Stimulated activated effector memory CD8-positive, alpha-beta T cell treated with anti-CD3 and anti-CD28 coated beads, Interleukin-12 subunit alpha, Interleukin-12 subunit beta, amount 100 ng/mL, for 72 hours (primary cell): ENCODE measurements around the gene TOMM7.

Experiments
- ATAC-seq: fragments of 150-1000 bp; cut with Tn5 transposase; 2 replicates; pipeline ENCODE4 v1.10.0; 2021
- DNase-seq, 2 donors: peaks; one replicate each; pipeline ENCODE4 v3.0.0; 2021 to 2022; ENCODE audit warnings: low spot score in 2 of 2
- H3K27ac Mint-ChIP-seq: one replicate; pipeline ENCODE4 v1.8.0; 2022; ENCODE audit warnings: mild to moderate bottlenecking, mixed read lengths
- H3K36me3 Mint-ChIP-seq: one replicate; pipeline ENCODE4 v1.8.0; 2022; ENCODE audit warnings: mild to moderate bottlenecking, mixed read lengths
- H3K4me1 Mint-ChIP-seq: one replicate; pipeline ENCODE4 v1.8.0; 2022; ENCODE audit warnings: mixed read lengths
- H3K4me3 Mint-ChIP-seq: one replicate; pipeline ENCODE4 v1.8.0; 2022; ENCODE audit warnings: mild to moderate bottlenecking, mixed read lengths
- H3K9me3 Mint-ChIP-seq: one replicate; pipeline ENCODE4 v1.8.0; 2022; ENCODE audit warnings: mixed read lengths

Gene TOMM7

GRCh38 chr7:22822486-22823141, at the start of gene TOMM7:
TOMM7 (minus strand) TSS chr7:22822849; CDS start chr7:22822779, 70 bp downstream.
- peaks cover 25% of the 10 kb centered on the region for H3K36me3 Mint-ChIP-seq
- ATAC-seq (peak; percentile 95), DNase-seq (peak; percentile 67 to 87)
- H3K4me1 Mint-ChIP-seq = peaks cover 17% of the 10 kb centered on the region
- no peaks in the 10 kb centered on the region for H3K9me3 Mint-ChIP-seq
- peak within 1 kb of the TSS; percentile 98 for H3K4me3 Mint-ChIP-seq
- peak within 1 kb of the TSS; percentile 98 for H3K27ac Mint-ChIP-seq

- H3K4me3 Mint-ChIP-seq = no peak overlapping the region
- H3K4me1 Mint-ChIP-seq = peaks cover 6% of the 10 kb centered on the region
- ATAC-seq (peak; percentile 80), DNase-seq (no peak)
- H3K9me3 Mint-ChIP-seq = no peaks in the 10 kb centered on the region
- H3K27ac Mint-ChIP-seq = no peak overlapping the region
- no peaks in the 10 kb centered on the region for H3K36me3 Mint-ChIP-seq
Measured at GRCh38 chr7:22872096-22872807, 49.6 kb upstream of the TOMM7 start.

- peaks cover 6% of the 10 kb centered on the region for H3K4me1 Mint-ChIP-seq
- no peaks in the 10 kb centered on the region for H3K36me3 Mint-ChIP-seq
- no peak for ATAC-seq
- no peak for DNase-seq
- H3K4me3 Mint-ChIP-seq = no peak overlapping the region
- no peaks in the 10 kb centered on the region for H3K9me3 Mint-ChIP-seq
- H3K27ac Mint-ChIP-seq = no peak overlapping the region
Measured at GRCh38 chr7:22871661-22872060, 49.0 kb upstream of the TOMM7 start.

GRCh38 chr7:22868509-22868908, 45.9 kb upstream of the TOMM7 start:
- ATAC-seq (no peak), DNase-seq (no peak)
- Mint-ChIP-seq H3K9me3 (no peaks in the 10 kb centered on the region), H3K4me3 (no peak overlapping the region), H3K36me3 (peaks cover 9% of the 10 kb centered on the region), H3K27ac (no peak overlapping the region), H3K4me1 (peaks cover 6% of the 10 kb centered on the region)

GRCh38 chr7:22867589-22867988, 44.9 kb upstream of the TOMM7 start:
- no peak overlapping the region for H3K4me3 Mint-ChIP-seq
- no peaks in the 10 kb centered on the region for H3K9me3 Mint-ChIP-seq
- peaks cover 6% of the 10 kb centered on the region for H3K4me1 Mint-ChIP-seq
- peaks cover 13% of the 10 kb centered on the region for H3K36me3 Mint-ChIP-seq
- ATAC-seq (no peak), DNase-seq (no peak)
- peak overlapping the region; percentile 60 for H3K27ac Mint-ChIP-seq

- Mint-ChIP-seq H3K4me3 (no peak overlapping the region), H3K4me1 (peaks cover 2% of the 10 kb centered on the region), H3K36me3 (peaks cover 19% of the 10 kb centered on the region), H3K9me3 (no peaks in the 10 kb centered on the region), H3K27ac (peak overlapping the region; percentile 60)
- ATAC-seq = no peak
- DNase-seq = no peak
Measured at GRCh38 chr7:22867003-22867402, 44.4 kb upstream of the TOMM7 start.

GRCh38 chr7:22865602-22865960, 42.9 kb upstream of the TOMM7 start:
- H3K4me1 Mint-ChIP-seq = no peaks in the 10 kb centered on the region
- H3K9me3 Mint-ChIP-seq = no peaks in the 10 kb centered on the region
- no peak for ATAC-seq
- DNase-seq = no peak
- H3K27ac Mint-ChIP-seq = no peak overlapping the region
- no peak overlapping the region for H3K4me3 Mint-ChIP-seq
- H3K36me3 Mint-ChIP-seq = peaks cover 33% of the 10 kb centered on the region

- Mint-ChIP-seq H3K36me3 (peaks cover 38% of the 10 kb centered on the region), H3K4me1 (no peaks in the 10 kb centered on the region), H3K9me3 (no peaks in the 10 kb centered on the region), H3K4me3 (no peak overlapping the region), H3K27ac (no peak overlapping the region)
- DNase-seq (no peak), ATAC-seq (no peak)
Measured at GRCh38 chr7:22864855-22865601, 42.4 kb upstream of the TOMM7 start.

GRCh38 chr7:22864301-22864700, 41.7 kb upstream of the TOMM7 start:
- H3K36me3 Mint-ChIP-seq = peaks cover 44% of the 10 kb centered on the region
- H3K27ac Mint-ChIP-seq = no peak overlapping the region
- ATAC-seq (no peak), DNase-seq (no peak)
- H3K4me1 Mint-ChIP-seq = peaks cover under 1% of the 10 kb centered on the region
- no peak overlapping the region for H3K4me3 Mint-ChIP-seq
- H3K9me3 Mint-ChIP-seq = no peaks in the 10 kb centered on the region

GRCh38 chr7:22863156-22863899, 40.7 kb upstream of the TOMM7 start:
- DNase-seq (no peak), ATAC-seq (no peak)
- Mint-ChIP-seq H3K27ac (no peak overlapping the region), H3K36me3 (peaks cover 54% of the 10 kb centered on the region), H3K9me3 (no peaks in the 10 kb centered on the region), H3K4me3 (no peak overlapping the region), H3K4me1 (peaks cover 8% of the 10 kb centered on the region)

GRCh38 chr7:22861576-22861975, 38.9 kb upstream of the TOMM7 start:
- H3K36me3 Mint-ChIP-seq = peaks cover 71% of the 10 kb centered on the region
- ATAC-seq = no peak

GRCh38 chr7:22860784-22861482, 38.3 kb upstream of the TOMM7 start:
- Mint-ChIP-seq H3K27ac (no peak overlapping the region), H3K36me3 (peaks cover 78% of the 10 kb centered on the region), H3K4me1 (peaks cover 12% of the 10 kb centered on the region), H3K9me3 (no peaks in the 10 kb centered on the region), H3K4me3 (no peak overlapping the region)
- ATAC-seq (peak; percentile 38), DNase-seq (no peak)

More at GRCh38 chr7:22861576-22861975, 38.9 kb upstream of the TOMM7 start:
- Mint-ChIP-seq H3K4me1 (peaks cover 8% of the 10 kb centered on the region), H3K4me3 (no peak overlapping the region), H3K27ac (no peak overlapping the region), H3K9me3 (no peaks in the 10 kb centered on the region)
- DNase-seq = no peak

GRCh38 chr7:22860337-22860736, 37.7 kb upstream of the TOMM7 start:
- no peak for DNase-seq
- no peak for ATAC-seq
- Mint-ChIP-seq H3K36me3 (peaks cover 82% of the 10 kb centered on the region), H3K27ac (no peak overlapping the region), H3K9me3 (no peaks in the 10 kb centered on the region), H3K4me1 (peaks cover 14% of the 10 kb centered on the region), H3K4me3 (no peak overlapping the region)

- DNase-seq (no peak), ATAC-seq (no peak)
- Mint-ChIP-seq H3K4me3 (no peak overlapping the region), H3K4me1 (peaks cover 14% of the 10 kb centered on the region), H3K9me3 (no peaks in the 10 kb centered on the region), H3K27ac (no peak overlapping the region), H3K36me3 (peaks cover 87% of the 10 kb centered on the region)
Measured at GRCh38 chr7:22859641-22860290, 37.1 kb upstream of the TOMM7 start.
